ENCODE data around the gene RBM4.

DNA sequence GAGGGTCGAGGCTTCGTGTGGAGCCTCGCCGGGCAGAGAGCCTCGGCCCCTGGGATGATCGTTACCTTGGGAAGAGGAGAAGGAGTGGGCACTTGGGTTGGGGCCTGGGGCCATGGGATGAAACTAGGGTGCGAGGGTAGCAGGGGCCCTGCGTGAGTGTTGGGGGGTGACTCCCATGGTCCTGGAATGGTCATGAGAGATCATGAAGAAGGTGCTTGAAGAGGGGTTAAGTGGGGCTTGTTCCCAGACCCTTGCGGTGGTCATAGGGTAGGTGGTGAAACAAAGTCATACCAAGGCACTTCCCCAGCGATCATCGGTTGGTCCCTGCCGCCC is 45.2 kb upstream of the RBM4 start:
- TF ChIP-seq EZH2phosphoT487 (IDR thresholded peaks at IDR 0.05; ENCODE audit: borderline replicate concordance), result no peak
- TF ChIP-seq, protein P1, sequence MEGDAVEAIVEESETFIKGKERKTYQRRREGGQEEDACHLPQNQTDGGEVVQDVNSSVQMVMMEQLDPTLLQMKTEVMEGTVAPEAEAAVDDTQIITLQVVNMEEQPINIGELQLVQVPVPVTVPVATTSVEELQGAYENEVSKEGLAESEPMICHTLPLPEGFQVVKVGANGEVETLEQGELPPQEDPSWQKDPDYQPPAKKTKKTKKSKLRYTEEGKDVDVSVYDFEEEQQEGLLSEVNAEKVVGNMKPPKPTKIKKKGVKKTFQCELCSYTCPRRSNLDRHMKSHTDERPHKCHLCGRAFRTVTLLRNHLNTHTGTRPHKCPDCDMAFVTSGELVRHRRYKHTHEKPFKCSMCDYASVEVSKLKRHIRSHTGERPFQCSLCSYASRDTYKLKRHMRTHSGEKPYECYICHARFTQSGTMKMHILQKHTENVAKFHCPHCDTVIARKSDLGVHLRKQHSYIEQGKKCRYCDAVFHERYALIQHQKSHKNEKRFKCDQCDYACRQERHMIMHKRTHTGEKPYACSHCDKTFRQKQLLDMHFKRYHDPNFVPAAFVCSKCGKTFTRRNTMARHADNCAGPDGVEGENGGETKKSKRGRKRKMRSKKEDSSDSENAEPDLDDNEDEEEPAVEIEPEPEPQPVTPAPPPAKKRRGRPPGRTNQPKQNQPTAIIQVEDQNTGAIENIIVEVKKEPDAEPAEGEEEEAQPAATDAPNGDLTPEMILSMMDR (conservative IDR thresholded peaks at IDR 0.05; ENCODE audit: low read length), result no peak

Data from Loucy (cell line).